GM19467 (cell line): ENCODE results near the gene FAM174B.

Source experiments
- ATAC-seq: cut with Tn5 transposase; IDR thresholded peaks from one replicate; pipeline ENCODE4 v1.9.1; 2021; ENCODE audit warnings: mild to moderate bottlenecking, moderate library complexity; ENCODE audit not compliant: unreplicated experiment

The FAM174B gene

DNA sequence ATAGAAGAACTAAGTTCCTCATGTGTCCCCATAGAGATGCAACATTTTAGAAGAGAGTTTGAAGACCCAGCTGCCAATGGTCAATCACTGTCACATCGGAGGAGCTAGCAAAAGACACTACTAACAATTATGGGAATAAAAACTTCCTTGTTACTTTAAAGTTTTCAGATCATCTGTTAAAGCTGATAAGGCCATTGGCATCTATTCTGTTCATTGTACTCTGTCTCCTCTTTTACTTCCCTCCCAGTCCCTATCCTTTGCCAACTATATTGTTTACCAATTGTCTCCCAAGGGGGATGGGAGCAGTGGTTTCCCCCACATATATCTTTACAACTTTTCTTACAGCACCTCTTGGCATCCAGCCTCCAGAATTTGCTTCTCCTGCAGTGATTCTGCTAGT lies 81.0 kb downstream of the FAM174B start:
- ATAC-seq, result no peak

DNA sequence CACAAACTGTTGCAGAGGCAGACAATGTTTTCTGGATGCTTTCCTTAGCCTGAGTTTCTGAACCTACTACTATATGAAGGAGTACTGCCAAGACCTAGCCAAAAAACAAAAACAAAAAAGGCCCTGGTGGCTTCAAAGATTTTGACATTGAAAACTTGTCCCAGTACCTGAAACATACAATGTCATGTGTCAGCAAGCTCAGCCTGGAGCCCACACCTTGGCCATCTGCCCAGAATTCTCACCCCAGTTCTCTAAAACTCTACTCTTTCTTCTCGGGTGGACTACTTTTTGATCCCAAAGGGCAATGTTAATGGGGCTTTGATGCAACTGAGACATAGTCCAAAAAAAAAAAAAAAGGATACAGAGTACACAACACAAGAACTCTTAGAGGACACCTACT lies 81.4 kb downstream of the FAM174B start:
- no peak for ATAC-seq

DNA sequence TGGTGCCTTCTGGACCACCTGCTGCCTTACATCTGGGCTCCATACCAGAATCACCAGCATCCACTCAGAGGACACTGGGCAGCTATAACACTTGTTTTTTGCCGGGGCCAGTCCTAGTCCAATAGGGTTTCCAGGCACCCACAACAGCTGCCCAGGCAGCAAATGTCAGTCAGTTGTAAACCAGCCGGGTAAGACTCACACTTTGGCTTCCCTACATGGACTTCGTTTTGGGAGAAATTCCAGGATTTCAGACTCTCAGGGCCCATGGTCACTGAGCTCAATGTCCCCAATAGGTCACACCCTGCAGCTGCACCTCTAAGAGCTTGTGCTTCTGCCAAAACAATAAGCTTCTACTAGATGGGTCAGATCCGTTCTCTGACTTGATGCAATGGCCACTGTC lies 83.8 kb downstream of the FAM174B start:
- ATAC-seq, result no peak

DNA sequence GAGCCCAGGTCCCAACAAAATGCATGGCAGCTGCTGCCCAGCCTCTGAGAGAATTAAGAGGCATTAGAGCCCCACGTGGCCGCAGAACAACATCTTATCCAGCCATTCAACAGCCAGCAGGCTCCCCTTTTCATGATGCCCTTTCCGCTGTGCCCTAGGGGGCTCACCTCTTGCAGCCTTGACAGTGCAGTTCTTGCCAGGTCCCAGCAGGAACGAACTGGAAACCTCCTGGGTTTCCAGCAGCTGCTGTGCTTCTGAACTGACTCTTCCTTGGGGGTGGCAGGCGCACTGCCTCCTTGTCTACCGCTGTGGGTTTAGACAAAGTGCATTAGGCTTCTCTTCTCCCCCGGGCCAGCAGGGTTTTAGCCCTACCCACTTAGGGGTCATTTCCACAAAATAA lies 85.2 kb downstream of the FAM174B start:
- no peak for ATAC-seq

DNA sequence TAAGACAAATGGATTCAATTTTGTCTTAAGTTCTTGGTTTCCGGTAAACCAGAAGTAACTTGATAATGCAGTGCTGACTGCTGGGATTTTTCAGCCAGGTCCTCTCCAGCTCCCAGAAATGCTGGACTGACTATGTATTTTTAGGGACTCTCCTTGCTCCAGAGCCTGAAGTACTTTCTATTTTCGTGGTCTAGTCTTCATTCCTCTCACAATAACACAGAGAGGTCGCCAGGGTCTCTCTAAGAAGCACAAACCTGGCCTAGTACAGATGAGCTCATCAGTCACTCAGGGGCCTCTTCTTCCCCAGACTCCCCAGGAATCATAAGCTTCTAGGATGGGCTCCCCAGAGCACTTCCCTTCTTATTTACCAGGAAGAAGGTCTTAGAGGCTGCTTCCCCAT lies 85.8 kb downstream of the FAM174B start:
- ATAC-seq, result no peak
